HS-27A (cell line): ENCODE results near the gene CGNL1.

ENCODE experiments used
- DNase-seq: peaks from one replicate; pipeline ENCODE4 v3.0.0-alpha.2; 2012; ENCODE audit warnings: low read depth, missing footprints

CGNL1 gene

GRCh38 chr15:57575363-57575762 lies 199.1 kb downstream of the CGNL1 start:
- no peak for DNase-seq

- no peak for DNase-seq
Observed at GRCh38 chr15:57578288-57578900, 202.1 kb downstream of the CGNL1 start.

GRCh38 chr15:57580428-57580827 lies 204.1 kb downstream of the CGNL1 start:
- no peak for DNase-seq

DNA sequence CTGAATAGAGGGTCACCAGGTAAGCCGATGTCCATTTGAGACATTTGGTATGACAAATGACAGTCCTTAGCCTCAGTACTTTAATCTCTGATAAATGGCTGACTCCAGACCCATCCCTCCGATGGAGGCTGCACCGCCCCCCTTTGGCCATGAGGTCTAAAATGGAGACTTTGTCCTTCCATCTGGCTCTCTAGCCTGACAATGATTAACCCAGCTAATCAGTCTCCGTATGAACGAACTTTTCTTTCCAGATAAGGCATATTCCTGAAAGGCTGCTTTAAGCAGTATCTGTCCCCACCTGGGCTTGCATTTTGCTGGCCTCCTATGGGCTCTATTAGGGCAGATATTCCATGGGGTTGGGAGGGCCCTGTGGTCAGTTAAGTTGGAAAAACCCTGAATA lies 204.6 kb downstream of the CGNL1 start:
- no peak for DNase-seq

DNA sequence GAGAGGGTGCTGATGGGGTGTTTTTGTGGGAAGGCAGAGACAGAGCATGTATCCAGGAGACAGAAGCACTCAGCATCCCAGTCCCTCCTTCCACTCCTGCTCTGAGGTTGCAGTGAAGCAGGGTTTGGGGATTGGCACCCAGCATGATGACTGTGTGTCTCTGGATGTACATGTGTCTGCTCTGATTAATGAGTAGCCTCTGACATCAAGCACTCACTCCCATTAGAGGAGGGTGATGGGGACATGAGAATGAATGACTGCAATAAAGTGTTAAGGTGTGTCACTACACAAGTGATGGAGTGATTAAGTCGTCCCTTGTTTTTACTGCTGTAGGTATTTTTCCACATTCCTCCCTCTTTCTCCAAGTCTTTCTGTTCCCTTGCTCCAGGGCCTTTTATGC lies 205.8 kb downstream of the CGNL1 start:
- no peak for DNase-seq

GRCh38 chr15:57583282-57583681 lies 207.0 kb downstream of the CGNL1 start:
- no peak for DNase-seq

GRCh38 chr15:57583720-57584119 lies 207.4 kb downstream of the CGNL1 start:
- no peak for DNase-seq

GRCh38 chr15:57586661-57587424 lies 210.5 kb downstream of the CGNL1 start:
- DNase-seq: no peak

- no peak for DNase-seq
Observed at GRCh38 chr15:57589281-57589680, 213.0 kb downstream of the CGNL1 start.

DNA sequence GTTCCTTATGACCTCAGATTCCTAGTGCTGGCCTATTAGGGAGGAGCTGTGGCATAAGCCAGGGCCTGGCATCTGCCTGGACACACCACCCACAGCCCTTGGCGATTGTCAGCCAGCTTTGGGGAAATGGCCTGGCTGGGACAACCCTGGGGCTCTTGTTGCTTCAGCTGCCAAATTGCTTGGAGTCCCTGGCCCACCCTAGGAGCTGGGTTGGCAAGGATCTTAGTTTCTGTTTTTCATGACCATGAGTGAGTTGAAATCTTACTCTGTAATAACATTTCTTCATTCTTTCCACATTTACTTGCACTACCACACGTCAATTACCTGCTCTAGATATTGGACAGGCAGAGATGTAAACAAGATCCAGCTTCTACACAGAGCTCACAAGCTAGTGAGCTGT lies 213.4 kb downstream of the CGNL1 start:
- DNase-seq: no peak

GRCh38 chr15:57591237-57591821 lies 215.0 kb downstream of the CGNL1 start:
- no peak for DNase-seq

- DNase-seq: no peak
Observed at GRCh38 chr15:57591822-57592367, 215.6 kb downstream of the CGNL1 start, which contains the start of gene MYZAP. Gene MYZAP (plus strand): TSS chr15:57591904. CDS start chr15:57592035, 131 bp downstream.

- DNase-seq: no peak
Observed at GRCh38 chr15:57592426-57592825, 216.1 kb downstream of the CGNL1 start.

- no peak for DNase-seq
Observed at GRCh38 chr15:57592836-57593420, 216.6 kb downstream of the CGNL1 start.

DNA sequence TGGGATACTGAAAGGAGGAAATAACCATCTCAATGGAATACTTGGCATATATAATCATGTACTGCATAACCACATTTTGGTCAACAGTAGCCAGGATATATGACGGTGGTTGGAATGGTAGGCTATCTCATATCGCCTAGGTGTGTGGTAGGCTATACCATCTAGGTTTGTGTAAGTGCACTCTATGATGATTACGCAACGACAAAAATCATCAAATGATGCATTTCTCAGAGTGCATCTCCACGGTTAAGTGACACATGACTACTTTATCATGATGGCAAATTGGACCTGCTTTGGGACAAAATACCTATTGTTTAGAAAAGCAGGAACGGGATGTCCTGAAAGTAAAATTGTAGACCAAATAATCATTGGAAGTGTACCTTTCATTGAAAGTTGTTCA lies 218.2 kb downstream of the CGNL1 start:
- no peak for DNase-seq

DNA sequence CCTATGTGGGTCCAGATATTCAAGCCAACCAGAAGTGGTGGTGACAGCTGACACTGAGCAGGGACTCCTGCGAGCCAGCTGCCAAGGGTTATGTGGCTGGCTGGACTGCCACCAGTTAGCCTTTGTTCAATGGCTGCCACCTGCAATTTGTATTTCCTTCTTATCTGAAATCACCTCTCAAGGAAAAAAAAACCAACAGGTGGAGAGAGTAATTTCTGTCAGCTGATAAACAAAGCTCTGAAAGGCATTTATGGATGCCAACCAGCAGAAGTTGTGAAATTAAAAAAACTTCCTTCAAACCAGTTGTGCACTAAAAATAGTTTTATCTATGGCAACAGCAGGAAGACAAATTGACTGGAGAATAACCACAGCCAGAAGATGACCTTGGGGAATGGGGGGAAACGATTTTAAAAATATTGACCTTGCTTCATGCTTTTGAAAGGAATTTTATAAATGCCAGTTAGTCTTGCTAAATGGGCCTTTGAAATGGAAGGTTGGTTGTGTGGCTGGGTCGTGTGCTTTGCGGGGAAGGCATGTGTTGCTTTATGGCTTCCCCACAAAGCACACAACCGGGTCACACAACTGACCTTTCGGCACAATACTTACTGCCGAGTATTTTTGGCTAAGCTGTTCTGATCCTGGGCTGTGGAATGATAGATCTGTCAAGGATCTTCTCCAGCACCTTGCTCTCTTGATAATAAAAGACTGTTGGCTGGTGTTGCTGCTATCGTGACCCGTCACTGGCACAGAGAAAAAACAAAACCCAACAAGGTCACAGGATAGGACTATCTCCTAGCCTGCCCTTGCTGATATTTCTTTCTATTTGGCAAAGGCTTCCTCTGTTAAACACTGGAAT lies 218.9 kb downstream of the CGNL1 start:
- DNase-seq: no peak

DNA sequence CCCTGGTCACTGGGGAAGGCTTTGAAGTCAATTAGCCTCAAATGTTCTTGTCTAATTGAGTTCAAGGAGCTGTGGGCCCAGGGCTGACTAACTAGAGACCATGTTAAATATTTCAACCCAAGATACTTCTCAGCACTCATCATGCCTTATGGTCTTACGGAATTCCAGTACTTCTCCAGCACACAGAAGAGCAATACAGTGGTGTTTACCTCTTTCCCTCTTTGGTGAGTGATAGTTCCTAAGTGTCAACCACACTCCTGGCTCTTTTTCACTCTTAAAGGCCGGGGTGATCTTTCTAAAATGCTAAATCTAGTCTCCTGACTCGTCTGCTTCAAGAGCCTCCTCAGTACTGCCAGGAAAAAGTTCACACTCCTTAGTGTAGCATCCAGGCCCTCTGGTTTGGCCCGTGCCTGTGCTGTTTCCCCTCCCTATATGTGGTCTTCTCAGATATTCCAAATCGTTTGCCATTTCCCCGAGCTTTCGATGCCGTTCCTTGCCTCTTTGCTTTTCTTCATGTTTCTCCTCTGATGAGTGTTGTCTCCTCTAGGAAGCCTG lies 220.1 kb downstream of the CGNL1 start:
- DNase-seq: no peak

DNA sequence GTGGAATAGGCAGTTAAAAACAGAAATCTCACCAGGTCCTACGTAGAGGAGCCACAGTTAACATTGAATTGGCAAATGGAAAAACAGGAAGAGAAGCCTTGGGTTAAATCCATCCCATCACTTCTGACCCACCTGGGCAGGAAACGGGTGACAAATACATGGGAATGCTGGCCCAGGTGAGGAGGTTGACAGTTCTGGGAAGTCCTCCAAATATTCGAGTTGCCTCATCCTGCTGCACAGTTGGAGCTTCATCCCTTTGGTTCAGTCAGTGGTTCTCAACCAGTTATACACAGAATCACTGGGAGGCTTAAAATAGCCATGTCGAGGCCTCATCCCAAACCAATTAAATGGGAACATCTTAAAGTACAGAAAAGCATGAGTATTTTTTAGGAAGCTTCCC lies 220.7 kb downstream of the CGNL1 start:
- DNase-seq: no peak

GRCh38 chr15:57597431-57597830 lies 221.1 kb downstream of the CGNL1 start:
- no peak for DNase-seq

GRCh38 chr15:57598346-57598745 lies 222.0 kb downstream of the CGNL1 start:
- DNase-seq: no peak

DNA sequence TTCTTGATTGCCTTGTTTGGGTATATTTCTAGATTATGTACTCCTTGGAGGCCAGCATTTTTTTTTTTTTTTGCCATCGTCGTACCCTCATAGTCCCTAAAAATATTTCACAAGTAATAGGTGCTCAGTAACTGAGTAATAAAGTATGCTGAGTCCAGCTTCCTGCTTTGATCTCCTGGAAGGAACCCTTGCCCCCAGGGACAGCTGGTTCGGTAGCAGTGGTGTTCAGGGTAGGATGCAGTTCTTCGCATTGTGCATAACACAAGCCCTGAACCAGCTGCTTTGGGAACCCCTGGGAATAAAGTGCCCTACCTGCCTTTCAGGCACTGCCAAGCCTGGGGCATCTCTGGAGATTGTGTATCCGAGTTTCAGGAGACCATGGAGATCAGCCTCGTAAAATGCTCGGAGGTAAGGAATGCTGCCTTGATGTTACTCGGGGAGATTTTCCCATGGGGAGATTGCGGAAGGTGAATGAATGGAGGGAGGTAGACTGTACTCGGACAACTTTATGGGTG lies 223.0 kb downstream of the CGNL1 start:
- DNase-seq: no peak
